ENCODE measurements around the gene MED27.
A peak's percentile ranks its signal among the peaks of the same experiment; 100 is the strongest.

DNA sequence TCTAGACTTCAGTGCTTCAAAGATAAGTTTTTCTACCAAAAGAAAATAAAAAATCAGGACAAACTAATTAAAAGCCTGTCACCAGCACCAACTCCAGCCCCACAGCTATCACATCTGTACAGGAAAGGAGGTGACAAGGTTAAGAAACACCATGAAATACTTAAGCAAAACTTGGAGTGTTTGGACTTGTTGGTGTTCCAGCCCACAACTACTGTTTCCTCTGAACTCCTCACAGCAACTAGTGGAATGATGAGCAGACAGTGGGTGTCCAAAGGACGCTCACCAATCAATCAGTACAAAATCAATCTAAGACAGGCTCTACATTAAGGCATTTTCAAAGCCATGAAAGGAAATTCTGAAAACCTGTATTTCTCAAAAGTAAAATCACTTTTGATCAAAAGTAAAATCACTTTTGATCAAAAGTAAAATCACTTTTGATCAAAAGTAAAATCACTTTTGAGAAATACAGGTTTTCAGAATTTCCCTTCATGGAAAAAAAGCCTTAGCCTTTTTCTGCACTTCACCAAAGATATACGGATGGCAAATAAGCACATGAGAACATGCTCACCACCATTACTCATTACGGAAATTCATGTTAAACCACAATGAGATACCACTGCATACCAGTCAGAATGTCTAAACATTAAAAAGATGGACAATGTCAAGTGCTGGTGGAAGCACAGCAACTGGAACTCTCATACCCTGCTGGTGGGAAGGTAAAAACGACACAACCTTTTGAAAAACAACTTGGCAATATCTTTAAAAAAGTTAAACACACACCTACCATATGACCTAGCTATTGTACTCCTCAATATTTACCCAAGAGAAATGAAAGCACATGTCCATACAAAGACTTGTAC is 79.7 kb downstream of the MED27 start:
- TF ChIP-seq, protein P1, sequence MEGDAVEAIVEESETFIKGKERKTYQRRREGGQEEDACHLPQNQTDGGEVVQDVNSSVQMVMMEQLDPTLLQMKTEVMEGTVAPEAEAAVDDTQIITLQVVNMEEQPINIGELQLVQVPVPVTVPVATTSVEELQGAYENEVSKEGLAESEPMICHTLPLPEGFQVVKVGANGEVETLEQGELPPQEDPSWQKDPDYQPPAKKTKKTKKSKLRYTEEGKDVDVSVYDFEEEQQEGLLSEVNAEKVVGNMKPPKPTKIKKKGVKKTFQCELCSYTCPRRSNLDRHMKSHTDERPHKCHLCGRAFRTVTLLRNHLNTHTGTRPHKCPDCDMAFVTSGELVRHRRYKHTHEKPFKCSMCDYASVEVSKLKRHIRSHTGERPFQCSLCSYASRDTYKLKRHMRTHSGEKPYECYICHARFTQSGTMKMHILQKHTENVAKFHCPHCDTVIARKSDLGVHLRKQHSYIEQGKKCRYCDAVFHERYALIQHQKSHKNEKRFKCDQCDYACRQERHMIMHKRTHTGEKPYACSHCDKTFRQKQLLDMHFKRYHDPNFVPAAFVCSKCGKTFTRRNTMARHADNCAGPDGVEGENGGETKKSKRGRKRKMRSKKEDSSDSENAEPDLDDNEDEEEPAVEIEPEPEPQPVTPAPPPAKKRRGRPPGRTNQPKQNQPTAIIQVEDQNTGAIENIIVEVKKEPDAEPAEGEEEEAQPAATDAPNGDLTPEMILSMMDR (conservative IDR thresholded peaks at IDR 0.05; ENCODE audit: low read depth, low read length), result peak; percentile 31; the same call in 1 of the 2 replicates
- no peak for TF ChIP-seq EZH2 (IDR thresholded peaks at IDR 0.05; ENCODE audit: low read length, unreplicated experiment)
